NCI-H2227 (cell line): ENCODE data around the gene BLVRB.
"Not testable (repeated sequence)": the region's sequence is repeated elsewhere in the genome, so short reads cannot be mapped to it uniquely, and the experiment has no call there.

Experiments
- DNase-seq: peaks from one replicate; lab custom pipeline; 2025; ENCODE audit not compliant: unreplicated experiment; lab: John Stamatoyannopoulos, UW

BLVRB gene

GRCh38 chr19:40410030-40410389, 55.5 kb downstream of the BLVRB start:
- no peak for DNase-seq

GRCh38 chr19:40408598-40408925, 57.0 kb downstream of the BLVRB start:
- not testable (repeated sequence) for DNase-seq

GRCh38 chr19:40407714-40408597, 57.6 kb downstream of the BLVRB start:
- no peak for DNase-seq

DNA sequence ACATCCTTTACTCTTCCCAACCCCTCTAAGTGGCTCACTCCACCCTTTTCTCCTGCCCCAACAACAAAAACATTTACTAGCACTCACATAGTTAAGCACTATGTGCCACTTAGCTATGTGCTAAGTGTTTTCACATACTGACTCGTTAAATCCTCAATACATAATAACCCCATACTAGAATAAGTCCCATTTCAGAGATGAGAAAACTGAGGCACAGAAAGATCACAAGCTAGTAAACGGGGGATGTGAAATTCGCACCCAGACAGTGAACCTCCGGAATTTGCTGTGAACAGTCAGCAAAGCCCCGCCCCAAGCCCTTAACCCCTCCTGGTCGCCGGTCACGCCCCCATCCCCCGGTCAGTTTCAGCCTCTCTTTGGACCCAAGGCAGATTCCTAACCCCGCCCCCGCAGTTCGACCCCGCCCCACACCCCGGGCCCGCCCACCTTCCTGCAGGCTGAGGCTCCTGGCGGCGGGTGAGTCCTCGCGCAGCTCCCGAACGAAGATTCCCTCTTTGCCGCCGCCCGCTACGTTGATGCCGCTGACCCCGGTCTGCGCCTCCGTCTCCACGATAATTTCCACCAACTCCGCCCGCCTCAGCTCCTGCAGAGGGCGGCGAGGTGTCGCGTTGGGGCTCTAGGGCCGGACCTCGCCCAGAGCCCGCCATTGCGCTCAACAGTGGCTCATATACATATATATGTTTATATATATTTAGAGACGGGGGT, 62.1 kb downstream of the BLVRB start:
- peak; percentile 93 for DNase-seq

DNA sequence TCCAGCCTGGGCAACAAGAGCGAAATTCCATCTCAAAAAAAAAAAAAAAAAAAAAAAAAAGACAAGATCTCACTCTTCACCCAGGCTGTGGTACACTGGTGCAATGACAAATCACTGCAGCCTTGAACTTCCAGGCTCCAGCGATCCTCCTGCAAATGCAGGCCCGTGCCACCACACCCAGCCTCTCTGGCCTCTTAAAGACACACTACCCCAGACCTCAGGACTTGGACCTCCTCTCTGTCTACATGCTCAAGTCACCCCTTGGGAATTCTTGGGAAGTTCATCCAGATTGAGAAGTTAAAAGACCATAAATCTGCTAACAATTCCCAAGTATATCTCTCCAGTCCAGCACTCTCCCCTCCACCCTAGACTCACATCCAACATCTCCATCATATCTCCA, 65.0 kb downstream of the BLVRB start:
- DNase-seq, result no peak

DNA sequence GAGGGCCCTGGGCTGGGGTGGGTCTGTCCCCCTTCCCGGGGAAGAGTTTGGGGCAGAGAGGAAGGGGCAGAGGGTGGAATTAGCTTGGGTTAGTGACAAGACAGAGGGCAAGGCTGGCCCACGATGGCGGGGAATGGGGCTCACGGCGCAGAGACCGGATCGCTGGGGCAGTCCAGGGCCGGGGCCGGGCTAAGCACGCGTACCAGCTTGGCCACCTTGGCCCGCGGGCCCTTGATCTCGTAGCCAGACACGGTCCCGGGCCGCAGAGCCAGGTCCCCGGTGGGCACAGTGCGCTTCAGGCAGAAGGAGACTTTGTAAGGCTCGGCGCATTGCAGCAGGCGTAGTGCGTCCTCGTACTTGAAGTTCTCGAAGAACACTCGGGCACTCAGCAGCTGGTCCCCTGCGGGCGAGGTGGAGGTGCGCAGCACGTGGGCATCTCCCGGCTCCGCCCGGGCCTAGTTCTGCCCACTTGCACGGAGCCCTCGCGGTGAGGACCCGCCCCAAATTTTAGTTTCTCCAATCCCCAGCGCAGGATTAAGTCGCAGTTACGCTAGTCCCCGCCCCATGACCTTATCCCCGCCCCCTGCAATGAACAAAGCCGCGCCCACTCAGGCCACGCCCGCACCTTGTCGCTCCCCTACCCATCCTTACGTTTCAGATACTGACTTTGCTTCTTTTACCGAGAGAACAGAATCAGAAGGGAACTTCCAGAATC, 67.0 kb downstream of the BLVRB start:
- DNase-seq, result peak; percentile 98
